ENCODE results near the gene CCDC122.

Gene CCDC122

DNA sequence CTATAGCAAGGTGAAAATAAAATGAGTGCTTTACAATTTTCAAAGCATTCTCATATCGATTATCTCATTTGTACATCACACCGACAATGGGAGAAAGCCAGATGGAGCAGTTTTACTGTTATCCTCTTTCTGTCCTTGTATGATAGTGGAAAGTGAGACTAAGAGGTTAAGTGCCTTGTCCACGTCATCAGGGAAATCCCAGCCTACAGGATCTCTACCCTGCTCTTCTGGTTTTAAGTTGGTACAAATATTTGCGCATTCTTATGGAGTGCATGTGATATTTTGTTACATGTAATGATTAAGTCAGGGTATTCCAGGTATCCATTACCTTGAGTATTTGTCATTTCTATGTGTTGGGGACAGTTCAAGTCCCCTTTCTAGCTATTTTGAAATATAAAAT lies 80.3 kb downstream of the CCDC122 start:
- DNase-seq = no peak

DNA sequence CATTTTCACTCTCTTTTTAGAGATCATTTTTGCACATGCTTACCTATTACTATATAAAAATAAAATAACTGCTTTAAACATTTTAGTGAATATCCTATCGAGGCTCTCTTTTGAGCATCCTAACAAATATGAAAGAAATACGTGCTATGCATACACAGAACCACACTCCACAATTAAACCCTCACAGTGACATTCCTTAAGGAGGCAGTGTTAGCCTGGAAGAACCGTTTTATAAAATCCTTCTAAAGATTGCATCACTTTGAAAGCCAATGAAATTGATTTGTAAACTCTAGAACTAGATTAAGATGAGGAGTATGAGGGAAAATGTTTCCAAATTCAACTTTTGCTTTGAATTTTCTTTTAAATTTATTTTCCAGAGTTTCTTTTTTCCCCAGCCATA lies 81.7 kb downstream of the CCDC122 start:
- no peak for DNase-seq

DNA sequence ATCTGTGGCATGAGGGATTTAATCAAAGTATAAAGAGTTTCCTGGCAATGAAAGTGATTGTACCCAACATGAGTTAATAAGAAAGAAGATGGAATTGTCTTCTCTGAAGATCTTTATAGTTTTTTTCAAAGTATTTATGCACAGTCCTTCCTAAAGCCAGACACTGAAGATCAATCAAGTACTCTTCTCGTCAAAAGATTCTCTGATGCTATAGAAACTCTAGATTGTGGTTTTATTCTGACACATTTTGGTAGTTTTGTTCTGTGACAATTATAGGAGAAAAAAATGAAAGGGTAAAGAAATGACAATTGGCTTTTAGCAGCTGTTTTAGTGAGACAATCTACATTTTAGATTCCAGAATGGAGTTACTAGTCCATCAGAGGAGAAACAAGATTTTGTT lies 82.4 kb downstream of the CCDC122 start:
- DNase-seq = no peak

DNA sequence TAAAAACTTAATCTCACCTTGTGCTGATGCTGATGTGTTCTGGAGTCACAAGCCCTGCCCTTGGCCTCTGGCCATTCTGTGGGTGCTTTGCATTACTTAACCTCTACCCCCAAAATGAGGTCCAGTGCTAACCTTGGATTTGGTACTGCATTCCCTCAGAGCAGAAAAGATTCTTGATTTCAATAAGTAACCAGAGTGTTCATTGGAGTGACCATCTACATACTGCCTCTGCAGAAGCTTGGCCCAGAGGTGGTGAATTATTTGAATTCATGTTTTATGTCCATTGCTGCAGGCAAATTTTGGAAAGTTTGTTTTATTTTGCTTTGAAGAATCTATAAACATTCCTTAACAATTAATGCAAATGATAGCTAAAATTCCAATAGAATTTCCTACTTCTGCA lies 85.1 kb downstream of the CCDC122 start:
- DNase-seq = no peak

DNA sequence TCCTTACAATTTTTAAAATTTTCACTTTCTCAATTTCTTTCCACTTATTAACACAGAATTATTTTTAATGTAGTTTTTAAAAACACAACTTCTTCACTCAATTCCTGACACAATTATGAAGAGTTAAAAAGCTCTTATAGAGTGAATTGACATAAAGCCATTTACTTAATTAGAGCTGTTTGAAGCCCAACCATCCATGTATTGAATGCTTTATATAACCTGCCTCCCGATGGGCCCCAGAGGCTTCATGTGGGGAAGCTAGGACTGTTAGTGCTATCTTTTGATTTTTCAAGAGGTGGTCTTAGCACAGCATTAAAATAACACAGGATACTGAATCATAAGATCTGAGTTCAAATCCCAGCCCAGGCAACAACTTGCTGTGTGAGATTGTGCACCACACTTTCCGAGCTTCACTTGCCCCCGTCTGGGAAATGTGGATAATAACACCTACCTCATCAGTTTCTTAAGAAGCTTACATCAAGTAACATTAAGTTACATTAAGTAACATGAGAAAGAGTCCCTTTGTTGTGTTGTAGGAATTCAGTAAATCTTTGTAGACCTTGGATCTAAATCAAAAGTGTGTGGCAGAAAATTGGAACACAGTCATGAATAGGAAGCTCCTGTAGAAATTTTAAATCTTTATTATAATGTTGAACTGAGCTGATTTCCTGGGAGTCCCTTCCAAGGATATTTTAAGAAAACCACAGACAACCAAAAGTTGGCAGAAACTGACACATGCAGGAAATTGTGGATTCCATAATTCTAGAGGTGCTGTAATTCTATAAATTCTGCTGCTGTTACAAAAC lies 87.3 kb downstream of the CCDC122 start:
- DNase-seq = no peak

DNA sequence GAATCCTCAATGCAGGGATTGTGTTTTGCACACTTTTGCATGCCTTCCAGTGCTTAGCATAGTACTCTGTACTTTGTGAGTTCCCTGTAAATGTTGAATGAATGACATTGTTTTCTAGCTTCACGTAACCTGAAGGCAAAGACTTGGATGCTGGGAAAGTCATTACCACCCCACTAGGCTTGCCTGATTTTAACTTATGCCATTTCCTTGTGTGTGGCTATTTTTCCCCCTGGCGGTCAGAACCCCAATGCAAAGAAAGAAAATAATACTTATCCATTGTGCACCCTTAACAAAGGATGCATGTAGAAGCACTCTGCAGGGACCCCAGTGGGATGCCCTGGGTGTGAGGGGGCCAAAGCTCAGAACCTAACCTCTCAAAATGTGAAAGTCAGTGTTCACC lies 91.5 kb downstream of the CCDC122 start:
- peak in 1 of 3 donors; percentile 21 for DNase-seq

DNA sequence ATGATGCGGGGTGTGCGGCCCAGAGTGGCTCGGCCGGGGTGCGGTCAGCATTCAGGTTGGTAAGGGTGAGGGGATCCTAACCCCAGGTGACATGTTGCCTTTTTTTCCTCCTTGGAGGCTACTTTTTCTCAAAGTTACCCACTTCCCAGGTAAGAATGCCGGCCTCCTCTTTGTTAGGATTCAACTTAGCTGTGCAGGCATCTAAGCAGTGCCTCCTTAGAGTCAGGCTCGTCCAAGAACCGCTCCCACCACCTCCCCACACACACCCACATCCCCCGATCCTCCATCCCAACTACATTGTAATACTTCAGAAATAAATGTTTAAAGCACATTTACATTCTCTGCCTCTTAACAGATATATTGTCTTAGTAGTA lies 92.0 kb downstream of the CCDC122 start:
- no peak for DNase-seq

DNA sequence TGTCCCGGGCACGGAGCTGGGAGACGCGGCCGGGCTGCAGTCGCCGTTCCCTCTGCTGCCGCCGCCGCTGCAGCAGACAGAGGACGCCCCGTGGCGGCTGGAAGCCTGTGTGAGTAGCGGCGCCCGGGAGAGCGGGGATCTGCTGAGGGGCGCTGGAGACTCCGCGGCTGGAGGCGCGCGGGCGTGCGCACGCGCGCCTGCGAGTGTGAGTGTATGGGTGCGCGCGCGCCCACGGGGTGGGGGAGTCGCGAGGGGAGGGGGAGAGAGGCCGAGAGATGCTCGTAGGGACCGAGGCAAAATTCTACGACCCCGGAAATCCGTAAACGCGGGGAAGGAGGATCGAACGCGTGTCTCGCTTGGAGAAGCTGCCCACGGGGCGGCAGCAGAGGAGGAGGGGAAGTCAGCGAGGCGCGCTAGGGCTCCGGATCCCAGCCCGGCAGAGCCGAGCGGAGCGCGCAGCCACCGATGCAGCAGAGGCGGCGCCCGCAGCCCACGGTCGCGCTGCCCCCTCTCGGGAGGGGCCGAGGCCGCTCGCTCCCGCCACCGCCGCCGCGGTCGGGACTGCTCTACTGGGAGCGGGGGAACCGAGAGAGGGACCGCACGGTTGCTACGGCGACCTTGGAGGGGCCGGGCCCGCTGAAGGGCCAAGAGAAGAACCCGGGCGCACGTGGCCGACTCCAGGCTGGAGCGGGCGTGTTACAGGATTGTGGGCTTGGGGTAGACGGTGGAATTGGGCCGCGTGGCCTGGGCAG lies 92.6 kb downstream of the CCDC122 start, which contains the start of gene ENOX1:
ENOX1 (minus strand) TSS at position 207 of the 752 bp plus-strand sequence.
- peak; percentile 52 to 81 (median 70) for DNase-seq

DNA sequence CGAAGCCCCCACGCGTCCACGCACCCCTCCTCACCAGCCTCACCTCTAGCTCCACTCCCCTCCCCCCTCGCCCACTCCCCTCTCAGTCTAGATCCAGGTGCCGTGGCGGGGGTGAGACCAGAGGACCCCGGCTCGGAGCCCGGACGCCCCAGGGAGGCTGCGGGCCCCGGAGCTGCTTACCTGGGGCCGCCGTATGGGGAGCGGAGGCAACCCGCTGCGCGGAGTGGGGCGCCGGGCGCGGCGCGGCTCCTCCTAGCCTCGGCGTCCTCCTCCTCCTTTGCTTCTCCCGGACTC lies 93.1 kb downstream of the CCDC122 start:
- no peak for DNase-seq
